Stomach (tissue), 9 donors: ENCODE results near the gene IL1A. TPM values are rescaled to one million over a fixed set of nuclear protein-coding genes. Genes with fewer than 3 reads are reported as not detected.

ENCODE experiments used
- DNase-seq, 2 donors: peaks; one replicate each; pipeline versions ENCODE4 v3.0.0 to v3.0.0-alpha.2; 2013 to 2019
- H3K27ac ChIP-seq, 5 donors: fragments of 200-600 bp in 4 of 5; sonication (generic) in 4 of 5; one replicate each; pipeline ENCODE4 v1.5.1; 2013 to 2019; ENCODE audit warnings: mild to moderate bottlenecking in 1 of 5, moderate library complexity in 1 of 5
- H3K27me3 ChIP-seq, 3 donors: fragments of 200-600 bp; sonication (generic); one replicate each; pipeline ENCODE4 v1.5.1; 2017 to 2019; ENCODE audit warnings: mixed run types in 1 of 3
- H3K36me3 ChIP-seq, 4 donors: fragments of 200-600 bp; sonication (generic); 1 replicate in 3 of 4; 2 replicates in 1 of 4; pipeline ENCODE4 v1.5.1; 2016 to 2019
- H3K4me1 ChIP-seq, 4 donors: fragments of 200-600 bp; sonication (generic); one replicate each; pipeline ENCODE4 v1.5.1; 2016 to 2019
- H3K4me3 ChIP-seq, 4 donors: fragments of 200-600 bp; sonication (generic) in 3 of 4; one replicate each; pipeline ENCODE4 v1.5.1; 2016 to 2019; ENCODE audit warnings: mild to moderate bottlenecking in 1 of 4
- H3K9me3 ChIP-seq, 4 donors: fragments of 200-600 bp; sonication (generic); one replicate each; pipeline ENCODE4 v1.5.1; 2016 to 2019
- EP300 ChIP-seq: sonication (generic); formaldehyde crosslinking; IDR thresholded peaks from one replicate; pipeline ENCODE4 v1.6.1; 2017; ENCODE audit warnings: antibody characterized with exemption
- POLR2A ChIP-seq, 4 donors: fragments of 450-650 bp; IDR thresholded peaks; one replicate each; pipeline ENCODE4 v1.6.1; 2016; ENCODE audit warnings: antibody characterized with exemption in 4 of 4, control low read depth in 2 of 4, mild to moderate bottlenecking in 1 of 4, moderate library complexity in 1 of 4
- POLR2AphosphoS5 ChIP-seq, 3 donors: sonication (generic); formaldehyde crosslinking; IDR thresholded peaks; one replicate each; pipeline ENCODE4 v1.6.1; 2016; ENCODE audit warnings: antibody characterized with exemption in 3 of 3
- WGBS, 5 donors: extraction: QIAGEN DNeasy Blood & Tissue Kit in 3 of 5; methylation state at CpG; one replicate each; pipeline versions ENCODE4 v1.1.5 to v1.1.7; 2013 to 2018; 5-methylcytosine and 5-hydroxymethylcytosine counted together
- intact Hi-C: fragments of 100-400 bp; cut with DNase I; formaldehyde crosslinking; loops from one replicate; pipeline ENCODE4 v1.15.1; 2023; ENCODE audit warnings: low total_unique reads
- polyA plus RNA-seq, 3 donors: library from polyadenylated mRNA; stranded (reverse); fragments of 200-250 nt; gene quantifications; one replicate each; pipeline ENCODE4 v1.2.3, GENCODE V29; 2013
- total RNA-seq, 5 donors: library from RNA; depleted of rRNA; stranded (reverse); fragments of >200 nt; gene quantifications; one replicate each; pipeline versions ENCODE4 v1.1.0 to v1.2.3, GENCODE V29; 2014 to 2016
- TF ChIP-seq, protein P1 (sequence below), 7 experiments: fragments of 450-650 bp in 4 of 7; fragments of 200-600 bp in 3 of 7; sonication (generic) in 3 of 7; IDR thresholded peaks; one replicate each; pipeline ENCODE4 v1.5.1; 2016 to 2019; ENCODE audit warnings: antibody characterized with exemption in 7 of 7, control low read depth in 2 of 7, mild to moderate bottlenecking in 1 of 7
- donor health status: healthy with polysubstance abuse.
- donor health status: Bipolar disorder and iron deficiency.
- donor health status: healthy.

Gene IL1A
- total and polyA plus RNA-seq, 8 donors: 0.44 to 2.5 TPM; not detected in 6

DNA sequence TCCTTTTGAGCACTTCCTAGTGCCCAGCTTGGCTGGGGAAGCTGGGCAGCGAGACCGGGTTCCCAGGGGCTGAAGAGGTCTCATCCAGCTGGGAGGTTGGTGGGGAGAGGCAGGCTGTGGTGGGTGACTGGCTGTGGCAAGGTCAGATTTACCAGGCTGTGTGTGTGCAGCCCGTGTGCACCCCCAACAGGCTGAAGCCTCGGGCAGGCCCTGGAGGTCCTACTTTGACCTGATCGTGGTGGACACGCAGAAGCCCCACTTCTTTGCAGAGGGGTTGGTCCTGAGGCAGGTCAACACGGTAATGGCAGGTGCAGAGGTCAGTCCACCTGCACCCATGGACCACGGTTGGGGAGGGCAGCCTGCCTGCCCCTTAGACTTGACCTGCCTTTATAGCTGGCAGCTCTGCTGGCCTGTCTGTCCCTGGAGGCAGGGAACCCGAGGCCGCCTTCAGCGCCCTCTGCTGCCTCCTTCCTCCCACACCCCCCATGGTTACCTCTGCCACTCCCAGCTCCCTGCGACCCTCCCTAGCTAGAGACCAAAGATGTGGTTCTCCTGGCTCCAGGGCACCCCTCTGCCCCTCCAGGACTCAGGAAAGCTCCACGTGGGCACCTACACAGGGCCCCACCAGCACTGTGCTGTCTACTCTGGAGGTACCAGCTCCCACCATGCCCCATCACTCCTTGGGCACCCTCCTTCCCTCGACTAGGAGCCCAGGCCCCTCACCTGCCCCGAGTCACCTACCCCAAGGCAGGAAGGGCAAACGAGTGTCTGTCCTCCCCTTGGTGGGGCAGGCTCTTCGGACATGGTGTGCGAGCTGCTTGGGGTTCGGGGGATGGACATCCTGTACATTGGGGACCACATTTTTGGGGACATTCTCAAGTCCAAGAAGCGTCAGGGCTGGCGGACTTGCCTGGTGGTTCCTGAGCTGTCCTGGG lies 59.4 kb downstream of the IL1A start:
- DNase-seq: peak in 1 of 2 donors; percentile 26
- no peaks in the 10 kb centered on the region for H3K36me3 ChIP-seq
- 77 to 81% (median 80%) methylated on average over 15 to 21 of the region's 21 CpGs for WGBS, 5 donors
- H3K9me3 ChIP-seq: no peaks in the 10 kb centered on the region
- H3K27me3 ChIP-seq: peaks cover 0 to 4% (median 0%) of the 10 kb centered on the region in 3 donors
- H3K4me1 ChIP-seq: peaks cover 0 to 9% (median 4%) of the 10 kb centered on the region in 4 donors
- H3K4me3 ChIP-seq: no peak overlapping the region
- intact Hi-C loops: loop anchor here (5.0 kb wide), 2 partner anchors 98 to 123 kb away; no protein-coding TSS in a partner anchor
- H3K27ac ChIP-seq: no peak overlapping the region
- TF ChIP-seq EP300 (no peak), POLR2A (IDR thresholded peaks at IDR 0.05) (no peak), POLR2AphosphoS5 (IDR thresholded peaks at IDR 0.05) (no peak)
- TF ChIP-seq, protein P1, sequence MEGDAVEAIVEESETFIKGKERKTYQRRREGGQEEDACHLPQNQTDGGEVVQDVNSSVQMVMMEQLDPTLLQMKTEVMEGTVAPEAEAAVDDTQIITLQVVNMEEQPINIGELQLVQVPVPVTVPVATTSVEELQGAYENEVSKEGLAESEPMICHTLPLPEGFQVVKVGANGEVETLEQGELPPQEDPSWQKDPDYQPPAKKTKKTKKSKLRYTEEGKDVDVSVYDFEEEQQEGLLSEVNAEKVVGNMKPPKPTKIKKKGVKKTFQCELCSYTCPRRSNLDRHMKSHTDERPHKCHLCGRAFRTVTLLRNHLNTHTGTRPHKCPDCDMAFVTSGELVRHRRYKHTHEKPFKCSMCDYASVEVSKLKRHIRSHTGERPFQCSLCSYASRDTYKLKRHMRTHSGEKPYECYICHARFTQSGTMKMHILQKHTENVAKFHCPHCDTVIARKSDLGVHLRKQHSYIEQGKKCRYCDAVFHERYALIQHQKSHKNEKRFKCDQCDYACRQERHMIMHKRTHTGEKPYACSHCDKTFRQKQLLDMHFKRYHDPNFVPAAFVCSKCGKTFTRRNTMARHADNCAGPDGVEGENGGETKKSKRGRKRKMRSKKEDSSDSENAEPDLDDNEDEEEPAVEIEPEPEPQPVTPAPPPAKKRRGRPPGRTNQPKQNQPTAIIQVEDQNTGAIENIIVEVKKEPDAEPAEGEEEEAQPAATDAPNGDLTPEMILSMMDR (IDR thresholded peaks at IDR 0.05): no peak

DNA sequence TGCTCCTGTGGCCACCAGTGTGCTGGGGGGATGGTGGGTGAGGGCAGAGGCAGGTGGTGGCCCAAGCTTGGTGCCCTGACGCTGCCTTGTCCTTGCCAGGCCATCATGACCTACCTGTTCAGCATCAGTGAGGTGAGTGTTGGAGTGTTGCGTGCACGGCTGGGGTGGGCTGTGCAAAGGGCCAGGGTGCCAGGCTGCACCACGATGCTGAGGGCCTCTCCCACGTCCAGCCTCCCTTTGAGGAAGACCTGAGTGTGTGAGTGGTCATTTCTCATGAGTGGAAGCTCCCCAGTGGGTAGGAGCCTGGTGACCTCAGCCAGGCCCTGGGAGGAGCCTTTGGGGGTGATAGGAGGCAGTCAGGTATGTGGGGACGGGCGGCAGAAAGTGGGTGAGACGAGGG lies 60.3 kb downstream of the IL1A start:
- intact Hi-C loops: loop anchor here (5.0 kb wide), 1 partner anchor 122 kb away; no protein-coding TSS in a partner anchor
- no peak overlapping the region for H3K4me3 ChIP-seq
- DNase-seq: no peak
- H3K4me1 ChIP-seq: peaks cover 0 to 9% (median 4%) of the 10 kb centered on the region in 4 donors
- H3K27ac ChIP-seq: no peak overlapping the region
- no peaks in the 10 kb centered on the region for H3K36me3 ChIP-seq
- 90 to 96% (median 94%) methylated on average over 8 of the region's 8 CpGs for WGBS, 5 donors
- H3K9me3 ChIP-seq: no peaks in the 10 kb centered on the region
- TF ChIP-seq, protein P1 (IDR thresholded peaks at IDR 0.05): no peak
- no peak for TF ChIP-seq EP300
- TF ChIP-seq POLR2A (IDR thresholded peaks at IDR 0.05): no peak
- TF ChIP-seq POLR2AphosphoS5 (IDR thresholded peaks at IDR 0.05): no peak
- no peaks in the 10 kb centered on the region for H3K27me3 ChIP-seq

Other genes starting within 250 kb of the IL1A start
- gene POLR1B, start 242.0 kb downstream of the IL1A start, total RNA-seq: 10 to 100 TPM; 10.4 to 42.9 (median 16.9) TPM
- gene POLR1B, start 242.0 kb downstream of the IL1A start, polyA plus RNA-seq: 1 to 10 TPM; 2.7 to 4.2 (median 3.9) TPM
- gene CHCHD5, start 199.9 kb downstream of the IL1A start, total RNA-seq: 100 to 1,000 TPM in 1 of 5 donors, 10 to 100 TPM in 3, 1 to 10 TPM in 1; 9.5 to 111 (median 28.0) TPM
- 10 to 100 TPM; 51.0 to 61.5 (median 59.7) TPM for gene CHCHD5, start 199.9 kb downstream of the IL1A start, polyA plus RNA-seq
- gene SLC20A1, start 138.6 kb downstream of the IL1A start, total RNA-seq: 10 to 100 TPM; 17.5 to 63.8 (median 49.0) TPM
- 10 to 100 TPM in 1 of 3 donors, 1 to 10 TPM in 2; 9.0 to 11.3 (median 9.6) TPM for gene SLC20A1, start 138.6 kb downstream of the IL1A start, polyA plus RNA-seq
- gene NT5DC4, start 63.5 kb downstream of the IL1A start, total RNA-seq: not detected
- gene NT5DC4, start 63.5 kb downstream of the IL1A start, polyA plus RNA-seq: not detected
- 1 to 10 TPM; 1.2 to 4.4 (median 2.0) TPM for gene CKAP2L, start 19.9 kb downstream of the IL1A start, total RNA-seq
- 1 to 10 TPM; 1.1 TPM for gene CKAP2L, start 19.9 kb downstream of the IL1A start, polyA plus RNA-seq
- 10 to 100 TPM in 2 of 5 donors, 1 to 10 TPM in 3; 1.2 to 25.4 (median 7.6) TPM for gene IL1B, start 52.3 kb upstream of the IL1A start, total RNA-seq
- 10 to 100 TPM in 2 of 3 donors, 1 to 10 TPM in 1; 4.6 to 64.9 (median 38.2) TPM for gene IL1B, start 52.3 kb upstream of the IL1A start, polyA plus RNA-seq
- gene IL37, start 126.7 kb upstream of the IL1A start, total RNA-seq: not detected
- gene IL37, start 126.7 kb upstream of the IL1A start, polyA plus RNA-seq: under 1 TPM in 1 of 3 donors, not detected in 2; 0.55 TPM
- gene IL36G, start 193.5 kb upstream of the IL1A start, total RNA-seq: not detected
- gene IL36G, start 193.5 kb upstream of the IL1A start, polyA plus RNA-seq: 1 to 10 TPM in 1 of 3 donors, not detected in 2; 1.1 TPM
- gene IL36A, start 221.0 kb upstream of the IL1A start, total RNA-seq: not detected
- gene IL36A, start 221.0 kb upstream of the IL1A start, polyA plus RNA-seq: 1 to 10 TPM in 1 of 3 donors, not detected in 2; 9.7 TPM